Gastroesophageal sphincter (tissue), 3 donors: Measurements from ENCODE around the gene TMEM266.

ENCODE experiments used
- CTCF ChIP-seq, 4 experiments: fragments of 200-600 bp in 2 of 4; fragments of 450-650 bp in 2 of 4; sonication (generic) in 1 of 4; IDR thresholded peaks; one replicate each; pipeline ENCODE4 v1.5.1; 2017 to 2019; ENCODE audit warnings: antibody characterized with exemption in 4 of 4, mild to moderate bottlenecking in 2 of 4, moderate library complexity in 2 of 4
- POLR2A ChIP-seq, 2 donors: fragments of 450-650 bp; IDR thresholded peaks; one replicate each; pipeline ENCODE4 v1.6.1; 2017; ENCODE audit warnings: antibody characterized with exemption in 2 of 2, mild to moderate bottlenecking in 2 of 2, moderate library complexity in 1 of 2

GRCh38 chr15:76038512-76038911 lies 21.3 kb upstream of the TMEM266 start:
- no peak for TF ChIP-seq POLR2A (IDR thresholded peaks at IDR 0.05)
- no peak for TF ChIP-seq CTCF (IDR thresholded peaks at IDR 0.05)
